ENCODE measurements around the gene AEBP1.
A peak's percentile ranks its signal among the peaks of the same experiment; 100 is the strongest.

The AEBP1 gene

DNA sequence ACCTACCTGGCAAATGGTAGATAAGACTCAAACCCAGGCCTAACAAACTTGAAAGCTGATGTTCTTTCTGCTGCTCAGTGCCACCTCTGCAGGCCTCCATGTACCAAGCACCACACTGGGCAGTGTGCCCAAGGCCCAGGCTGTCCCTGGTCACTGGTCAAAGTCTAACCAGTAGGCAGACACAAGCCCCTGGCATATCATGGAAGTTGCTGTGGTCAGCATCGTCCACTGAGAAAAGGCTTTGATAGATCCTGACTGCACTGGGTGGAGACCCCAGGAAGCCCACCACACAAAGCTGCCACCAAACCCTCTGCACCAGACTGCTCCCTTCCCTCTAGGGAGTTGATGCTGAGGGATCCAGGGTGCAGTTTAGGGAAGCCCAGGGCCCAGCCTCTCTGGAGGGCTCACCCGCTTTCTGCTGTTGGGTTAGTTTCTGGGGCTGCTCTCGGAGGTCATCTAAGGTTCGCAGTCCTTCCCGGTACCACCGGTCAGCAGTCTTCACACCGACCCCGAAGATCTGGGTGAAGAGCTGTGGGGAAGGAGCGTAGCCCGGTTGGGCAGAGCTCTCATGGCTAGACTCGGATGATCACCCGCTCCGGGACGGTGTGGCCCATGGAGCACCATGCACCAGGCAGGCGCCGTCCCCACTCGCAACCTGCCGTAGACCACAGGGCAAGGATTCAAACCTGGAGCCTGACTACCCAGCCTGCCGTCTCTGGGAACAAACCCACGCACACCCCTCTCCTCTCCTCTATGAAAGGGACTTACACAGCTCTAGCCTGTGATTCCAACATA is 27.8 kb upstream of the AEBP1 start:
- Histone ChIP-seq H2BK120ac (ENCODE audit: low read depth, low read length) (no peak overlapping the region), H3K27ac (ENCODE audit: low read length, poor library complexity, severe bottlenecking) (no peak overlapping the region), H4K91ac (ENCODE audit: low read length) (no peak overlapping the region), H2BK5ac (ENCODE audit: low read depth, low read length, poor library complexity, severe bottlenecking) (no peak overlapping the region), H3K4me2 (ENCODE audit: low read length, poor library complexity, severe bottlenecking) (no peak overlapping the region), H3K23ac (ENCODE audit: low read length in 2 of 2) (no peak overlapping the region), H4K8ac (ENCODE audit: low read length) (no peak overlapping the region), H3K36me3 (ENCODE audit: control insufficient read depth in 1 of 2, insufficient read depth in 2 of 2, low read depth in 1 of 2, low read length in 2 of 2) (peaks cover 82 to 89% of the 10 kb centered on the region in 2 experiments), H3K4me3 (ENCODE audit: insufficient read depth in 1 of 2, low read depth in 1 of 2, low read length in 2 of 2) (no peak overlapping the region), H3K18ac (ENCODE audit: low read depth in 1 of 2, low read length in 2 of 2) (no peak overlapping the region), H3K14ac (ENCODE audit: low read length in 2 of 2) (no peak overlapping the region), H3K79me1 (replicated peaks; ENCODE audit: low read length, poor library complexity, severe bottlenecking) (peaks cover 38% of the 10 kb centered on the region), H3K4ac (ENCODE audit: low read depth in 1 of 2, low read length in 2 of 2) (no peak overlapping the region), H2AFZ (ENCODE audit: low read depth, low read length) (no peak overlapping the region), H3K9me3 (ENCODE audit: control insufficient read depth, low read length) (no peaks in the 10 kb centered on the region), H2BK15ac (ENCODE audit: low read depth, poor library complexity, severe bottlenecking) (no peak overlapping the region), H3K4me1 (ENCODE audit: control insufficient read depth, insufficient read depth, low read depth, low read length) (peaks cover 44% of the 10 kb centered on the region), H3K9ac (ENCODE audit: low read length) (no peak overlapping the region), H3K27me3 (ENCODE audit: control insufficient read depth in 1 of 2, insufficient read depth in 1 of 2, low read length in 2 of 2) (no peaks in the 10 kb centered on the region), H2AK5ac (ENCODE audit: low read length, severe bottlenecking) (no peak overlapping the region), H2BK12ac (ENCODE audit: low read length in 2 of 2) (no peak overlapping the region)
- 98% methylated on average over 20 of the region's 20 CpGs for WGBS
- no peak for DNase-seq

DNA sequence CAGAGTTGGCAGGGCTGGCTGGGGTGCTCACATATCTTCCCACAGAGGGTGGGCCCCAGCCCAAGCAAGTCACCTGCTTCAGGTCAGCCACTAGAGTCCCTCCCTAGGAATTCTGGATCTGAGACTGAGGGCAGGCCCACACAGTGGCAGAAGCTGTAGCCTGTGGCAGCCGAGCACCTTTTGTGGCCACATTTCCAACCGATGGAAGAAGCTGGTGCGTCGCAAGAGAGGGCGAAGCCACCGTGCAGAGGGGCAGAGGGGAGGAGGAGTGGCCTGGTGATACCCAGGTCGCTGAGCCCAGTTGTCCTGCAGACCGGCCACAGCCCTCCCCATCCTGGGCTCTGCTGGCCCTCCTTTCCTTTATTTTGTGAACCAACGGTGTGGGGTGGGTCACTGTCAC is 27.1 kb upstream of the AEBP1 start:
- WGBS: 91% methylated on average over 7 of the region's 9 CpGs
- H4K91ac ChIP-seq (ENCODE audit: low read length): no peak overlapping the region
- no peaks in the 10 kb centered on the region for H3K27me3 ChIP-seq (ENCODE audit: control insufficient read depth in 1 of 2, insufficient read depth in 1 of 2, low read length in 2 of 2)
- no peak overlapping the region for H2AFZ ChIP-seq (ENCODE audit: low read depth, low read length)
- H3K23ac ChIP-seq (ENCODE audit: low read length in 2 of 2): no peak overlapping the region
- no peak overlapping the region for H2BK15ac ChIP-seq (ENCODE audit: low read depth, poor library complexity, severe bottlenecking)
- no peak overlapping the region for H2BK5ac ChIP-seq (ENCODE audit: low read depth, low read length, poor library complexity, severe bottlenecking)
- H2BK120ac ChIP-seq (ENCODE audit: low read depth, low read length): no peak overlapping the region
- no peak overlapping the region for H2AK5ac ChIP-seq (ENCODE audit: low read length, severe bottlenecking)
- no peak overlapping the region for H3K14ac ChIP-seq (ENCODE audit: low read length in 2 of 2)
- H3K9me3 ChIP-seq (ENCODE audit: control insufficient read depth, low read length): no peaks in the 10 kb centered on the region
- peaks cover 44% of the 10 kb centered on the region for H3K4me1 ChIP-seq (ENCODE audit: control insufficient read depth, insufficient read depth, low read depth, low read length)
- H3K4me2 ChIP-seq (ENCODE audit: low read length, poor library complexity, severe bottlenecking): no peak overlapping the region
- H3K79me1 ChIP-seq (replicated peaks; ENCODE audit: low read length, poor library complexity, severe bottlenecking): peaks cover 38% of the 10 kb centered on the region
- H3K9ac ChIP-seq (ENCODE audit: low read length): no peak overlapping the region
- H2BK12ac ChIP-seq (ENCODE audit: low read length in 2 of 2): no peak overlapping the region
- DNase-seq: no peak
- H4K8ac ChIP-seq (ENCODE audit: low read length): no peak overlapping the region
- peaks cover 82 to 86% of the 10 kb centered on the region in 2 experiments for H3K36me3 ChIP-seq (ENCODE audit: control insufficient read depth in 1 of 2, insufficient read depth in 2 of 2, low read depth in 1 of 2, low read length in 2 of 2)
- no peak overlapping the region for H3K27ac ChIP-seq (ENCODE audit: low read length, poor library complexity, severe bottlenecking)
- no peak overlapping the region for H3K4ac ChIP-seq (ENCODE audit: low read depth in 1 of 2, low read length in 2 of 2)
- no peak overlapping the region for H3K18ac ChIP-seq (ENCODE audit: low read depth in 1 of 2, low read length in 2 of 2)
- H3K4me3 ChIP-seq (ENCODE audit: insufficient read depth in 1 of 2, low read depth in 1 of 2, low read length in 2 of 2): no peak overlapping the region

DNA sequence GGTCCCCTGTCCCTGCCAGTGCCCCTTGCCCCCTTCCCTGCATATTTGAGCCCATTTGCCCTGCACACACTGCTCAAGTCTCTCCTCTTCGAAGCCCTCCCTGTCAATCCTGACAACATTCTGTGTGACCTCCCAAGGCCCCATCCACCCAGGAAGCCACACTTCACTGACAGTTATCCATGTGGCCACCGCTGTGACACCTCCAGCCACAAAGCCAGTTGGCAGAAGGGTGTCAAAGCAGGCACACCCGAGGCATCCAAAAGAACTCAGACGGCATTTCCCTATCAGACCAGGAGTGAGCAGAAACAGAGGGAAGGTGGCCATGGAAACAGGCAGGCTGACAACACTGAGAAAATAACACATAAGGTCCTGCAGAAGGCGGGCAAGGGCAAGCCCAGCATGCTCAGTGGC is 26.5 kb upstream of the AEBP1 start:
- Histone ChIP-seq H3K18ac (ENCODE audit: low read depth in 1 of 2, low read length in 2 of 2) (no peak overlapping the region), H4K8ac (ENCODE audit: low read length) (no peak overlapping the region), H2BK15ac (ENCODE audit: low read depth, poor library complexity, severe bottlenecking) (no peak overlapping the region), H3K4ac (ENCODE audit: low read depth in 1 of 2, low read length in 2 of 2) (no peak overlapping the region), H3K14ac (ENCODE audit: low read length in 2 of 2) (no peak overlapping the region), H3K9ac (ENCODE audit: low read length) (no peak overlapping the region), H2BK12ac (ENCODE audit: low read length in 2 of 2) (no peak overlapping the region), H3K4me3 (ENCODE audit: insufficient read depth in 1 of 2, low read depth in 1 of 2, low read length in 2 of 2) (no peak overlapping the region), H3K4me1 (ENCODE audit: control insufficient read depth, insufficient read depth, low read depth, low read length) (peaks cover 40% of the 10 kb centered on the region), H3K4me2 (ENCODE audit: low read length, poor library complexity, severe bottlenecking) (no peak overlapping the region), H3K9me3 (ENCODE audit: control insufficient read depth, low read length) (no peaks in the 10 kb centered on the region), H4K91ac (ENCODE audit: low read length) (no peak overlapping the region), H3K23ac (ENCODE audit: low read length in 2 of 2) (no peak overlapping the region), H3K27me3 (ENCODE audit: control insufficient read depth in 1 of 2, insufficient read depth in 1 of 2, low read length in 2 of 2) (no peaks in the 10 kb centered on the region), H3K79me1 (replicated peaks; ENCODE audit: low read length, poor library complexity, severe bottlenecking) (peaks cover 38% of the 10 kb centered on the region), H3K27ac (ENCODE audit: low read length, poor library complexity, severe bottlenecking) (no peak overlapping the region), H2BK120ac (ENCODE audit: low read depth, low read length) (no peak overlapping the region), H2AK5ac (ENCODE audit: low read length, severe bottlenecking) (no peak overlapping the region), H2AFZ (ENCODE audit: low read depth, low read length) (no peak overlapping the region), H3K36me3 (ENCODE audit: control insufficient read depth in 1 of 2, insufficient read depth in 2 of 2, low read depth in 1 of 2, low read length in 2 of 2) (peaks cover 80 to 83% of the 10 kb centered on the region in 2 experiments), H2BK5ac (ENCODE audit: low read depth, low read length, poor library complexity, severe bottlenecking) (no peak overlapping the region)
- 74% methylated on average over 5 of the region's 5 CpGs for WGBS
- no peak for DNase-seq

DNA sequence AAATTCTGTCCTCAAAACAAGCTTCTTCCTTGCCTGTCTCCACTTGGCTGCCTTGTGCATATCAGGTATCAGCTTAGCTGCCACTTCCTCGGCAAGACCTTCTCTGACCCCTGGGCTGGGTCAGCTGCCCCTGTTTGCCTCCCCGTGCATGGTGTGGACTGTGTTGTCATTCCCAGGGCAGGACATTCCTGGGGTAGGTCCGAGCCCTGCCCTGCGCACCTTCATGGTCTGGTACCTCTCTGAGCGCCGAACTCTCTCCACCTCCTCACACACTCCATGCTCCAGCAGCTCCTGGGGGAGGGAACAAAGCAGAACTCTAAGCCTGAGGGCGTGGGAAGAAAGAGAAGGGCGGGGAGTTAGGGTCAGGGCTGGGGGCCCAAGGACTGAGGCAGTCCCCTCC is 25.6 kb upstream of the AEBP1 start:
- WGBS: 95% methylated on average over 6 of the region's 8 CpGs
- H2BK12ac ChIP-seq (ENCODE audit: low read length in 2 of 2): no peak overlapping the region
- no peak overlapping the region for H3K4me2 ChIP-seq (ENCODE audit: low read length, poor library complexity, severe bottlenecking)
- peaks cover 36% of the 10 kb centered on the region for H3K4me1 ChIP-seq (ENCODE audit: control insufficient read depth, insufficient read depth, low read depth, low read length)
- peak overlapping the region; percentile 43 for H4K91ac ChIP-seq (ENCODE audit: low read length)
- no peak overlapping the region for H3K9ac ChIP-seq (ENCODE audit: low read length)
- H2BK120ac ChIP-seq (ENCODE audit: low read depth, low read length): no peak overlapping the region
- H3K4me3 ChIP-seq (ENCODE audit: insufficient read depth in 1 of 2, low read depth in 1 of 2, low read length in 2 of 2): no peak overlapping the region
- peaks cover 71 to 74% of the 10 kb centered on the region in 2 experiments for H3K36me3 ChIP-seq (ENCODE audit: control insufficient read depth in 1 of 2, insufficient read depth in 2 of 2, low read depth in 1 of 2, low read length in 2 of 2)
- H3K27ac ChIP-seq (ENCODE audit: low read length, poor library complexity, severe bottlenecking): no peak overlapping the region
- H4K8ac ChIP-seq (ENCODE audit: low read length): no peak overlapping the region
- H3K14ac ChIP-seq (ENCODE audit: low read length in 2 of 2): no peak overlapping the region
- no peak overlapping the region for H2AFZ ChIP-seq (ENCODE audit: low read depth, low read length)
- H3K79me1 ChIP-seq (replicated peaks; ENCODE audit: low read length, poor library complexity, severe bottlenecking): peaks cover 38% of the 10 kb centered on the region
- no peak overlapping the region for H2BK5ac ChIP-seq (ENCODE audit: low read depth, low read length, poor library complexity, severe bottlenecking)
- no peak for DNase-seq
- peak overlapping the region; percentile 34 for H2AK5ac ChIP-seq (ENCODE audit: low read length, severe bottlenecking)
- H3K27me3 ChIP-seq (ENCODE audit: control insufficient read depth in 1 of 2, insufficient read depth in 1 of 2, low read length in 2 of 2): no peaks in the 10 kb centered on the region
- H3K4ac ChIP-seq (ENCODE audit: low read depth in 1 of 2, low read length in 2 of 2): no peak overlapping the region
- no peak overlapping the region for H3K18ac ChIP-seq (ENCODE audit: low read depth in 1 of 2, low read length in 2 of 2)
- H2BK15ac ChIP-seq (ENCODE audit: low read depth, poor library complexity, severe bottlenecking): no peak overlapping the region
- H3K9me3 ChIP-seq (ENCODE audit: control insufficient read depth, low read length): no peaks in the 10 kb centered on the region
- H3K23ac ChIP-seq (ENCODE audit: low read length in 2 of 2): no peak overlapping the region

Data from mesenchymal stem cell (in vitro differentiated cells and primary cell).